ENCODE data around the gene MPPED1.

Gene MPPED1

DNA sequence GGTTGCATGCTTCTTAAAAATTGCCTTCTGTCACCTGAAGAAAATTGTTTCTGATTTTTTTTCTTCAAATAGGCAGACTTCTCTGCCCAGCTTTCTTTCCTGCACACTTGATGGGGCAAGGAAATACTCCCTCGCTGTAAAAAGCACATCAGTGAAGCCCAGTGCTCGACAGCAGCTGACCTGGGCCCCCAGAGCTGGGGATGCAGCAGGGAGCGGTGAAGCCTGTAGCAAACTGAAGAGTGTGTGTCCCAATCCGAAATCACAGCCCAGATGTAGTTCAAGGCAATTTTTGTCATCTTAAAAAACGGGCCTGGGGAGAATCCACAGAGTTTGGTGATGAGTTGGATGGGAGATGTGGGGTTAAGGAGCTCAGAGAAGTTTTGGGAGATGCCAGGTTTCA, 27.0 kb upstream of the MPPED1 start:
- H3K4me3 ChIP-seq (ENCODE audit: low read length), result no peak overlapping the region
- H3K36me3 ChIP-seq (ENCODE audit: control insufficient read depth, insufficient read depth, low read length), result no peaks in the 10 kb centered on the region
- no peaks in the 10 kb centered on the region for H3K9me3 ChIP-seq (ENCODE audit: control insufficient read depth, low read length)
- peaks cover 10% of the 10 kb centered on the region for H3K27me3 ChIP-seq (ENCODE audit: control insufficient read depth, insufficient read depth, low read length)
- no peaks in the 10 kb centered on the region for H3K4me1 ChIP-seq (ENCODE audit: control insufficient read depth, insufficient read depth, low read length)
- H3K9ac ChIP-seq (ENCODE audit: low read length), result no peak overlapping the region

DNA sequence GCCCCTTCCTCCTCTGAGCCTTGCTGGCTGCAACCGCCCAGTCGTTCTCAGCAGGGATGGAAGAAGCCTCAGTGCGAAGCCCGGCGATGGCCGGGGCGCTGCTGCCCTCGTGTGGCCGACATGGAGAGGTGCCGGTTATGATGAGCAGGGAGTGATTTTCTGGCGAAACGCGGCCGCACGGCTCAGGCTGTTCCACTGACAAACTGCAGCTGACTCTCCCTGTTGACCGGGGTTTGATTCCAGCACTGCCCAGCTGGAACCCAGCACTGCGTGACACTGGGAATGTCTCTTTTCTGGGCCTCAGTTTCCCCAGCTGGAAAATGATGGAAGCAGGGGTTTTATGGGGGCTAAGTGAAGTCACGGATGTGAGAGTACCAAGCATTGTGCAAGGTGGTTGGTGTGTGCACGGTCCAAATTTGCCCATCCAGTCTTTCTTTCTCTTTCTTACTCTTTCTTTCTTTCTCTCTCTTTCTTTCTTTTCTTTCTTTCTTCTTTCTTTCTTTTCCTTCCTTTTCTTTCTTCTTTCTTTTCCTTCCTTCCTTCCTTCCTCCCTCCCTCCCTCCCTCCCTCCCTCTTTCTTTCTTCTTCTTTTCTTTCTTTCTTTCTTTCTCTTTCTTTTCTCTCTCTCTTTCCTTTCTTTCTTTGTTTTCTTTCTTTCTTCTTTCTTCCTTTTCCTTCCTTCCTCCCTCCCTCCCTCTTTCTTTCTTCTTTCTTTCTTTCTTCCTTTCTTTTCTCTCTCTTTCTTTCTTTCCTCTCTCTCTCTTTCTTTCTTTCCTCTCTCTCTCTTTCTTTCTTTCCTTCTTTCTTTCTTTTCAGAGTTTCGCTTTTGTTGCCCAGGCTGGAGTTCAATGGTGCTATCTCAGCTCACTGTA, 25.8 kb upstream of the MPPED1 start:
- no peak overlapping the region for H3K9ac ChIP-seq (ENCODE audit: low read length)
- peaks cover 10% of the 10 kb centered on the region for H3K27me3 ChIP-seq (ENCODE audit: control insufficient read depth, insufficient read depth, low read length)
- no peaks in the 10 kb centered on the region for H3K36me3 ChIP-seq (ENCODE audit: control insufficient read depth, insufficient read depth, low read length)
- no peak overlapping the region for H3K4me3 ChIP-seq (ENCODE audit: low read length)
- no peaks in the 10 kb centered on the region for H3K9me3 ChIP-seq (ENCODE audit: control insufficient read depth, low read length)
- no peaks in the 10 kb centered on the region for H3K4me1 ChIP-seq (ENCODE audit: control insufficient read depth, insufficient read depth, low read length)

DNA sequence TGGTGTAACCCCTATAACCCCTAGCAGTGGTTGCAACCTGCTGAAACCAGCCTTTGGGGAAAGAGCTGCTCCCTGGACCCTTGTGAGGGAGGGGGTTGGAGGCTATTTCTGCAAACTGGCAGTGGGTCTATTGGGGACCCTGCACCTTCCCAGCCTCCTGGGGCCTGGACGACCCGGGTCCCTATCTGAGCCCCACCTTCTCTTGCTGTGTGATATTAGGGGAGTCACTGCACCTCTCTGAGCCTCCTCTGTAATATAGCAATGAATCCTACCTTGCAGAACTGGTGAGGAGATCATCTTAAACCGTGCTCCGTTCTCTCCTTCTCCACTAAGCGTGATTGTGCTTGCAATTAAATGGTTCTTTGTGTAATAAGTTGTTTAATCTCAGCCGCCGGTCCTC, 24.0 kb upstream of the MPPED1 start:
- Histone ChIP-seq H3K9ac (ENCODE audit: low read length) (no peak overlapping the region), H3K27me3 (ENCODE audit: control insufficient read depth, insufficient read depth, low read length) (peaks cover 10% of the 10 kb centered on the region), H3K4me3 (ENCODE audit: low read length) (no peak overlapping the region), H3K4me1 (ENCODE audit: control insufficient read depth, insufficient read depth, low read length) (no peaks in the 10 kb centered on the region), H3K9me3 (ENCODE audit: control insufficient read depth, low read length) (no peaks in the 10 kb centered on the region), H3K36me3 (ENCODE audit: control insufficient read depth, insufficient read depth, low read length) (no peaks in the 10 kb centered on the region)

DNA sequence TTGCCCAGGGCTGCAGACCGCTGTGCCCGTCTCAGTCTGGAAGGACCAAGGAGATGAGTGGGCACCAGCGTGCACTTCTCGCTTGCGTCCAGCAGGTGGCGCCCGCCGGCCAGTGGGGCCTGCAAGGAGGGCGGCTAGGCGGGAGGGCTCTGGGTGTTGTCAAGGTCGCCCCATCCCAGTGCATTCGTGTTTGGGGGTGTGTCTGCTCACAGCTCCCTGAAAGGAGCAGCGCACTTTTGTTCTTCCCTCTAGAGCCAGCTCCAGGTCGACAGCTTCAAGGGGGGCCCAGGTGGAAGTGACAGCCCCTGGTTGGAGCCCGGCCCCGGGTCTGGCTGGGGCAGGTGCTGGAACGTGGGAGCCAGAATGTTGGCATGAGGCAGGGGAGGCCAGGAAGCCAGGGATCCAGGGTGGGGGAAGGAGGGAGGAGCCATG, 23.4 kb upstream of the MPPED1 start:
- no peaks in the 10 kb centered on the region for H3K4me1 ChIP-seq (ENCODE audit: control insufficient read depth, insufficient read depth, low read length)
- no peak overlapping the region for H3K9ac ChIP-seq (ENCODE audit: low read length)
- H3K9me3 ChIP-seq (ENCODE audit: control insufficient read depth, low read length), result no peaks in the 10 kb centered on the region
- peaks cover 10% of the 10 kb centered on the region for H3K27me3 ChIP-seq (ENCODE audit: control insufficient read depth, insufficient read depth, low read length)
- no peak overlapping the region for H3K4me3 ChIP-seq (ENCODE audit: low read length)
- H3K36me3 ChIP-seq (ENCODE audit: control insufficient read depth, insufficient read depth, low read length), result no peaks in the 10 kb centered on the region

DNA sequence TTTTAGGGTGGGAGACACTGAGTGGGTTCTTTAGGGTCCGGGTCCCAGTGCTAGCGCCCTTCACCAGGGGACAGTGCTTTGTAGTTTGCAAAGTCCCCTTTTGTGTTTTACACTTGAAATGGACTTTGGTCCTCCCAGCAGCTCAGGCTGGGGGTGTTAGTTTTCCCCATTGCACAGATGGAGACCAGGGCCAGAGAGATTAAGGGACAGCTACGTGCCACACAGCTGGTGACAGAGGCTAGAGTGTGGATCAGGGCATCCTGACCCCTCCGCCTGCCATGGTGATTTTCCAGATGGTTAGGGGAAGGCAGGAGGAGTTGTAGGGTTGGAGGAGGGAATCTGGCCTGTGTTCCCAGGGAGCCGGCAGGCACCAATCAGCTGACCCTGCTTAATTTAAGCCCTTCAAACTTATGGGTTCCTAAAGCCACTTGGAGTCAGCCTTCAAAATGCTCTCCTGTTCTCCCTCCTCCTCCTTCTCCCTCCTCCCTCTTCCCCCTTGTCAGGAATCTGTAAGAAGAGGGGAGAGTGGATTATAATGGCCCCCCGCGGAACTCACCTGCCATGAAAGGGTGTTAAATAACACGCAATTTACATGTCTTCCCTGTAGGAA, 22.5 kb upstream of the MPPED1 start:
- Histone ChIP-seq H3K36me3 (ENCODE audit: control insufficient read depth, insufficient read depth, low read length) (no peaks in the 10 kb centered on the region), H3K4me3 (ENCODE audit: low read length) (no peak overlapping the region), H3K27me3 (ENCODE audit: control insufficient read depth, insufficient read depth, low read length) (peaks cover 10% of the 10 kb centered on the region), H3K4me1 (ENCODE audit: control insufficient read depth, insufficient read depth, low read length) (no peaks in the 10 kb centered on the region), H3K9me3 (ENCODE audit: control insufficient read depth, low read length) (no peaks in the 10 kb centered on the region), H3K9ac (ENCODE audit: low read length) (no peak overlapping the region)

DNA sequence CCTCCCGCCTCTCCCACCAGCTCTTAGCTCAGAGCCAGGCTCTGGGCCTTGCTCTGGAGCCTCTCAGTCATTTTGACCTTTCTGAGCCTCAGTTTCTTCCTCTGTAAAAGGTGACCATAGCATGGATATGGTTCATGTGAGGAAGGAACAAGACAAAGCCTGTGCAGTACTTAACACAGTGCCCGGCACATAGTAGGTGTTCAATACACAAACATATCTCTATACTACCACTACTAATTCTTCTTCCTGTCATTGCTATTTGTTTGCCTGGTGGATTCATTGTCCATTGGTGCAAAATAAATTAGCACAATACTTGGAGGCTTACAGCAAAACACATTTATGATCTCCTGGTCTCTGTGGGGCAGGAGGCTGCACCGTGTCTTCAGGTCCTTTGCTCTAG, 21.6 kb upstream of the MPPED1 start:
- H3K4me1 ChIP-seq (ENCODE audit: control insufficient read depth, insufficient read depth, low read length), result no peaks in the 10 kb centered on the region
- H3K4me3 ChIP-seq (ENCODE audit: low read length), result no peak overlapping the region
- no peaks in the 10 kb centered on the region for H3K36me3 ChIP-seq (ENCODE audit: control insufficient read depth, insufficient read depth, low read length)
- H3K9me3 ChIP-seq (ENCODE audit: control insufficient read depth, low read length), result no peaks in the 10 kb centered on the region
- H3K27me3 ChIP-seq (ENCODE audit: control insufficient read depth, insufficient read depth, low read length), result peaks cover 9% of the 10 kb centered on the region
- H3K9ac ChIP-seq (ENCODE audit: low read length), result no peak overlapping the region

DNA sequence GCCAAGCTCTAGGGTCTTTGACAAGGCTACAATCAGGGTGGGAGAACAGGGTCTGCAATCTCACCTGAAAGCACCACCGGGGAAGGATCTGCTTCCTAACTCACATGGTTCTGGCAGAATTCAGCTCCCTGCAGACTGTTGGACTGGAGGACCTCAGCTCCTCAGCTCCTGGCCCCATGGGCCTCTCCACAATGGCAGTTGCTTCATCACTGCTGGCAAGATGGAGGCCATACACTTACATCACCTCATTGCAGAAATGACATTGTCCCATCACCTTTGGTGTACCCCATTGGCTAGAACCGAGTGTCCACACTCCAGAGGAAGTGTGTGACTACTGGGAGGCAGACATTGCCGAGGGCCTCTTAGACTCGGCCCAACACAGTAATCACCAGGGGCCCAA, 20.9 kb upstream of the MPPED1 start:
- H3K9ac ChIP-seq (ENCODE audit: low read length), result no peak overlapping the region
- peaks cover 1% of the 10 kb centered on the region for H3K27me3 ChIP-seq (ENCODE audit: control insufficient read depth, insufficient read depth, low read length)
- no peaks in the 10 kb centered on the region for H3K36me3 ChIP-seq (ENCODE audit: control insufficient read depth, insufficient read depth, low read length)
- H3K9me3 ChIP-seq (ENCODE audit: control insufficient read depth, low read length), result no peaks in the 10 kb centered on the region
- no peak overlapping the region for H3K4me3 ChIP-seq (ENCODE audit: low read length)
- H3K4me1 ChIP-seq (ENCODE audit: control insufficient read depth, insufficient read depth, low read length), result no peaks in the 10 kb centered on the region

DNA sequence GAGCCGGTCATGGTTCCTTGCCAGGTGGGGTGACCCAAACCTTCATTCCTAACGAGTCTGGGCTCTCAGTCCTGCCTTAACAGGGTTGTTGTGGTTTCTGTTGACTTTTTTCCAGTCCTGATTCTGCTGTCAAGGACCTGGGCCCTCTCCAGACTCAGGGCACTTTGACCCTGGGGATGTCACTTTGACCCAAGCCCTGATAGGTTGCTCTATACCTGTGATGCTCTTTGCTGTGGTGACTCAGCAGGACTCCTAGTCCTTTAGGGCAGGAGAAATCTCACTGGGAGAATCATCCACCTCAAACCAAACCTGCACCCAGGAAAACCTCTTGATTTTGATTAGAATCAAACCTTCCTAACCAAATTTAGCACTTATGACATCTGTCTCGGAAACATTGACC, 20.5 kb upstream of the MPPED1 start:
- Histone ChIP-seq H3K4me1 (ENCODE audit: control insufficient read depth, insufficient read depth, low read length) (no peaks in the 10 kb centered on the region), H3K9me3 (ENCODE audit: control insufficient read depth, low read length) (no peaks in the 10 kb centered on the region), H3K4me3 (ENCODE audit: low read length) (no peak overlapping the region), H3K27me3 (ENCODE audit: control insufficient read depth, insufficient read depth, low read length) (peaks cover 1% of the 10 kb centered on the region), H3K9ac (ENCODE audit: low read length) (no peak overlapping the region), H3K36me3 (ENCODE audit: control insufficient read depth, insufficient read depth, low read length) (no peaks in the 10 kb centered on the region)

DNA sequence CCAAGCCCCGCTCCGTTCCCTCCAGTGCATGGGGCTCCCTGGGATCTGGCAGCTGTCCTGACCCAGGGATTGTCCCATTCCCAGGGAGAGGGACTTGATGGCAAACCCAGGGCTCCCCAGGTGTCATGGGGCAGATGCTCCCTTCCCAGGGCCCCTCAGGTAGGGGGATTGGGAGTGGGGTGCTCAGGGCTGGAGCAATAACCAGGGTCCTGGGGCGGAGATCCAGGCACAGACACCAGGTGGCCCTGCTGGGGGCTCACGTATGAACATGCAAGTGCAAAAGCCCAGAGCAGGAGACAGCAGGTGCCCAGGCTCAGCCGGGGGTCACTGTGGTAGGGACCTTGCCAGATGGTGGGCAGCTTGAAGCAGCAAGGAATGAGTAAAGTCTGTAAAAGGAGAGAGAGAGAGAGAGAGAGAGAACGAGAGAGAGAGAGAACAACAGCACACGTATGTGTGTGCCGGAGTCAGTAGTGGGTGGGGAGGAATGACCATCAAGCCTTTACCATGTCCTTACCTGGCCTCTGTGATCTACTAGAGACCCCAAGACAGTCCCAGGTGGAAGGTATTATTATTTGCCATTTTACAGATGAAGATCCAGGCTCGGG, 19.3 kb upstream of the MPPED1 start:
- no peaks in the 10 kb centered on the region for H3K36me3 ChIP-seq (ENCODE audit: control insufficient read depth, insufficient read depth, low read length)
- no peak overlapping the region for H3K4me3 ChIP-seq (ENCODE audit: low read length)
- peaks cover 7% of the 10 kb centered on the region for H3K27me3 ChIP-seq (ENCODE audit: control insufficient read depth, insufficient read depth, low read length)
- H3K9ac ChIP-seq (ENCODE audit: low read length), result no peak overlapping the region
- peaks cover 7% of the 10 kb centered on the region for H3K4me1 ChIP-seq (ENCODE audit: control insufficient read depth, insufficient read depth, low read length)
- no peaks in the 10 kb centered on the region for H3K9me3 ChIP-seq (ENCODE audit: control insufficient read depth, low read length)

DNA sequence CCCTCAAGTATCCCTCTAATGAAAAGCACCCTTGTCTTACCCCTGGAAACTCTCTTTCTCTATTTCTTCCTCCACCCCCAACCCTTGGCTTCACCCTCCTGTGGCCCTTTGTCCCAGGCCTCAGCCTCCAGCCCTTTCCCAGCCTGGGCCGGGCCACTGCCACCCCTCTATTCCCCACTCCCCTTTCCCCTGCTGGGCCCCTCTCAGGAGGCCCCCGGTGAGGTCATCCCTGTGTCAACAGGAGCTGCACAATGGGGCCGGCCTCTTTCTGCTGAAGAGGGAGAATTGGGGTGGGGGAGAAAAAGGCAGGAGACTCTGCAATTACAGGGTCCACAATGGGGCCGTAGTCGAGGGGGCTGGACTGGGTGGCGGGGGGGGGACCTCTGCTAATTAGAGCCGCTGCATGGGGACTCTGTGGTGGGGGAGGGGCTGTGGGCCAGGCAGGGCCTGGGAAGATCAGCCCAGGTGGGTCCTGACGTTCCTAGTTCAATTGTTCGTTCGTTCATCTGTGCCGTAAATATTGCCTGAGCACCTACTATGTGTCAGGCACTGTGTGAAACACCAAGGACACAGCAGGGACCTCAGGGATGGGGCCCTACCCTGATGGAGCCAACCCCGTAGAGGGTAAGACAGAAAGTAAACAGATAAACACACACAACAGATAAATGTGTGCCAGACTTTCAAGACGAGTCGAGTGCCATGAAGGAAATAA, 18.5 kb upstream of the MPPED1 start:
- no peak overlapping the region for H3K4me3 ChIP-seq (ENCODE audit: low read length)
- H3K4me1 ChIP-seq (ENCODE audit: control insufficient read depth, insufficient read depth, low read length), result peaks cover 7% of the 10 kb centered on the region
- H3K36me3 ChIP-seq (ENCODE audit: control insufficient read depth, insufficient read depth, low read length), result no peaks in the 10 kb centered on the region
- H3K27me3 ChIP-seq (ENCODE audit: control insufficient read depth, insufficient read depth, low read length), result peaks cover 7% of the 10 kb centered on the region
- H3K9ac ChIP-seq (ENCODE audit: low read length), result no peak overlapping the region
- H3K9me3 ChIP-seq (ENCODE audit: control insufficient read depth, low read length), result no peaks in the 10 kb centered on the region

DNA sequence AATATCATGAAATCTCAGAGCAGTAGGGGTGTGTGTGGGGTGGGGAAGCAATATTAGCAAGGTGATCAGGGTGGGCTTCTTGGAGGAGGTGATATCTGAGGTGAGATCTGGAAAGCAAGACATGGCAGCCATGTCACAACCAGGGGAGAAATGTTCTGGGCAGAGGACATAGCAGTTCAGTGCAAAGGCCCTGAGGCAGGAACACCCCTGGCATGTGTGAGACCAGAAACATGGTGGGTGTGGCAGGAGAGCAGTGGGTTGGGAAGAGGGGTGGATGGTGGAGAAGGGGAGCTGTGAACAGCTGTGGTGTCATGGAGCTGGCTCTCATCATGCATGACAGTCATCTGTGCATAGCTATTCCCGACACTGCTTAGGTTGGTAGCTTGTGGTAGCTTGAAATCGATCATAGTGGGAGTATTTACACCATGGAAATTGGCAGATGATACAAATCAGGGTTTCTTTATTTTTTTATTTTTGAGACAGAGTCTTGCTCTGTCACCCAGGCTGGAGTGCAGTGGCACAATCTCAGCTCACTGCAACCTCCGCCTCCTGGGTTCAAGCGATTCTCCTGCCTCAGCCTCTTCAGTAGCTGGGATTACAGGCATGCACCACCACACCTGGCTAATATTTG, 17.9 kb upstream of the MPPED1 start:
- Histone ChIP-seq H3K27me3 (ENCODE audit: control insufficient read depth, insufficient read depth, low read length) (peaks cover 7% of the 10 kb centered on the region), H3K9ac (ENCODE audit: low read length) (no peak overlapping the region), H3K4me3 (ENCODE audit: low read length) (no peak overlapping the region), H3K9me3 (ENCODE audit: control insufficient read depth, low read length) (no peaks in the 10 kb centered on the region), H3K4me1 (ENCODE audit: control insufficient read depth, insufficient read depth, low read length) (peaks cover 7% of the 10 kb centered on the region), H3K36me3 (ENCODE audit: control insufficient read depth, insufficient read depth, low read length) (no peaks in the 10 kb centered on the region)
